Uterus (tissue), 2 donors: ENCODE results near the gene KCNG2.

Experiments
- CTCF ChIP-seq, 4 experiments: fragments of 200-600 bp in 2 of 4; fragments of 450-650 bp in 2 of 4; sonication (generic) in 2 of 4; IDR thresholded peaks; one replicate each; pipeline ENCODE4 v1.5.1; 2016 to 2019; ENCODE audit warnings: antibody characterized with exemption in 4 of 4, mild to moderate bottlenecking in 2 of 4, moderate library complexity in 1 of 4
- POLR2A ChIP-seq, 2 donors: fragments of 450-650 bp; IDR thresholded peaks; one replicate each; pipeline ENCODE4 v1.6.1; 2016; ENCODE audit warnings: antibody characterized with exemption in 2 of 2, mild to moderate bottlenecking in 1 of 2, moderate library complexity in 1 of 2

DNA sequence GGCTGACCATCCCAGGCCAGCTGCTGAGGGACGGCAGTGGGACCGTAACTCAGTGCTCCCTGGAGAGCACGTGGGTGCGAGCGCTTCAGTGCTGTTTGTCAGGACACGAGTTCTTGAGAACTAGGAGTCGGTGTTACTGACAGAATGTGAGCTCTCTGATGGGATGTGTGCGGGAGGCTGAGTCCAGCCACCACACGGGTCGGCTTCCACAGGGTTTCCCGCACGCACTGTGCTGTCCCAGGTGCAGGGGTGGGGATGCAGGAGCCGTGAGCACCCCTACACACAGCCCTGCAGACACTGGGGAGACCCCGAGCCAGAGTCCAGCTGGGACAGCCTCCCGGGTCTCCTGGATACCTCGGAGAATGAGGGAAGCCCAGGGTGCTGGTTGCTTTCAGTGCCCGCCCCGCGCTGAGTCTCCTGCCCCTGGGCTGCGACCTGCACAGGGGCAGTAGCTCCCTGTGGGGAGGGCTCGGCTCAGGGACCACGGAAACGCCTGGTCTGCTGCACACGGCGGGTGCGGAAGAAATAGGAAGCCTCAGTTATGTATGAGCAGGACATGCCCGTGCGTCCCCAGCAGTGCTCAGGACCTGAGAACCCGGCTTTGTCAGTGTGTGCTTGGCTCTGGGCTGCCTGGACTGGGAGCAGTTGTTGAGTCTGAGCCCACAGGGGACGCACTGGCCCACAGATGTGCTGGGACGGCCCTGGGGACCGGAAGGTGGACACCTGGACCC, 71.2 kb downstream of the KCNG2 start:
- no peak for TF ChIP-seq POLR2A (IDR thresholded peaks at IDR 0.05)
- no peak for TF ChIP-seq CTCF (IDR thresholded peaks at IDR 0.05)
